Stimulated activated CD4-positive, alpha-beta T cell treated with anti-CD3 and anti-CD28 coated beads, Interleukin-2, amount 100 ng/mL, for 24 hours (primary cell): ENCODE results near the gene TARP.
"Not testable (repeated sequence)": the region's sequence is repeated elsewhere in the genome, so short reads cannot be mapped to it uniquely, and the experiment has no call there.

ENCODE experiments used
- DNase-seq, 2 donors: peaks; one replicate each; pipeline ENCODE4 v3.0.0-alpha.2; 2020

TARP gene

GRCh38 chr7:38296059-38296857 is 22.8 kb upstream of the TARP start:
- no peak for DNase-seq

- no peak for DNase-seq
Observed at GRCh38 chr7:38294926-38295325, 21.5 kb upstream of the TARP start.

GRCh38 chr7:38292442-38292841 is 19.0 kb upstream of the TARP start:
- no peak for DNase-seq

GRCh38 chr7:38291650-38292049 is 18.2 kb upstream of the TARP start:
- no peak for DNase-seq

- DNase-seq = no peak
Observed at GRCh38 chr7:38291117-38291647, 17.7 kb upstream of the TARP start.

GRCh38 chr7:38284553-38284952 is 11.1 kb upstream of the TARP start:
- no peak for DNase-seq

- no peak for DNase-seq
Observed at GRCh38 chr7:38283809-38284208, 10.4 kb upstream of the TARP start.

- no peak for DNase-seq
Observed at GRCh38 chr7:38283107-38283506, 9.7 kb upstream of the TARP start.

- DNase-seq = no peak
Observed at GRCh38 chr7:38282081-38282480, 8.6 kb upstream of the TARP start.

GRCh38 chr7:38281266-38281665 is 7.8 kb upstream of the TARP start:
- DNase-seq = no peak

- no peak for DNase-seq
Observed at GRCh38 chr7:38280707-38281106, 7.3 kb upstream of the TARP start.

- DNase-seq = no peak
Observed at GRCh38 chr7:38280000-38280399, 6.6 kb upstream of the TARP start.

GRCh38 chr7:38276096-38276877 is 2.9 kb upstream of the TARP start:
- no peak for DNase-seq

- no peak for DNase-seq
Observed at GRCh38 chr7:38274927-38275620, 1.6 kb upstream of the TARP start.

- no peak for DNase-seq
Observed at GRCh38 chr7:38274486-38274885, 1.1 kb upstream of the TARP start.

- DNase-seq = not testable (repeated sequence)
Observed at GRCh38 chr7:38270405-38270804, 3.0 kb downstream of the TARP start.

GRCh38 chr7:38269704-38270346 is 3.6 kb downstream of the TARP start:
- DNase-seq = not testable (repeated sequence)

- not testable (repeated sequence) for DNase-seq
Observed at GRCh38 chr7:38265958-38266357, 7.5 kb downstream of the TARP start.

- not testable (repeated sequence) for DNase-seq
Observed at GRCh38 chr7:38264602-38265001, 8.8 kb downstream of the TARP start.

- not testable (repeated sequence) for DNase-seq
Observed at GRCh38 chr7:38263274-38263673, 10.2 kb downstream of the TARP start.

GRCh38 chr7:38262545-38262944 is 10.9 kb downstream of the TARP start:
- DNase-seq = no peak

GRCh38 chr7:38262026-38262425 is 11.4 kb downstream of the TARP start:
- not testable (repeated sequence) for DNase-seq

- not testable (repeated sequence) for DNase-seq
Observed at GRCh38 chr7:38261601-38262000, 11.8 kb downstream of the TARP start.
